NCI-H1436 (cell line): ENCODE results near the gene UBR1.
"Not testable (repeated sequence)": the region's sequence is repeated elsewhere in the genome, so short reads cannot be mapped to it uniquely, and the experiment has no call there.

ENCODE experiments used
- DNase-seq: peaks from one replicate; lab custom pipeline; 2025; lab: John Stamatoyannopoulos, UW

UBR1 gene

DNA sequence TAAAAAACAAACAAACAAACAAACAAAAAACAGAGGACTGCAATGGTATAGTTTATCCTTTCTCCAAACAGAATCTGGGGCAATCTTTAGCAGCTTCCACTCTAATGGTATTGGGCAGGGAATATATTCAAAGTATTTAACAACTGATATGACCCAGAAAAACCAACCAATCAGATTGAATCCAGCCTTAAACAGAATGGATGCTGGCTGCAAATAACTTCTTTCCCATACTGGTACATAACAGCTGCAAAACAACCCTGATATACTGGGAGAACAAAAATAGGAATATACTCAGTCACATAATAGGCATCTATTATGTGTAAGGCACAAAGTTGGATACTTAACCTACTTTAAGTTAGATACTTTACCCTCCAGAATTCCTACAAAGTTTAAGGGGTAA, 49.1 kb downstream of the UBR1 start:
- DNase-seq, result no peak

DNA sequence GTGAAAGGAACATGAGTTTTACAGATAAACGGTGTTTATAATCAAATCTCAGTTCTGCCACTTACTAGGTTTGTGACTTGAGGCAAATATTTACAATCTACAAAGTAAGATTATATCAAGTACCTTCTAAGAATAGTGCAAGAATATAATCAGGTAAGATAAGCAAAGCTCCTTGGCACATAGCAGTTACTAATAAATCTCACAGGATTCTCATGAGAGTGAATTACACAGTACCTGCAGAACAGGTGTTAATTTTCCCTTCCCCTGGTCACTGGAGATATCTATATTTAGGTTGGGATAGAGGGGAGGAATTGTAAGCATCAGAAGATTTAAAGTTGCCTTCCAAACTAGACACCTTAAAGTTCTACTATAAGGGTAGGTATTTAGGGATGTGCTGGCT, 53.0 kb downstream of the UBR1 start:
- no peak for DNase-seq

GRCh38 chr15:43048935-43049334, 56.9 kb downstream of the UBR1 start:
- no peak for DNase-seq

- no peak for DNase-seq
Measured at GRCh38 chr15:43046484-43046883, 59.4 kb downstream of the UBR1 start.

- no peak for DNase-seq
Measured at GRCh38 chr15:43042885-43043284, 63.0 kb downstream of the UBR1 start.

- DNase-seq, result not testable (repeated sequence)
Measured at GRCh38 chr15:43041085-43041484, 64.8 kb downstream of the UBR1 start.

GRCh38 chr15:43035240-43035639, 70.6 kb downstream of the UBR1 start:
- DNase-seq, result not testable (repeated sequence)

- DNase-seq, result no peak
Measured at GRCh38 chr15:43029476-43029875, 76.4 kb downstream of the UBR1 start.

- no peak for DNase-seq
Measured at GRCh38 chr15:43025150-43025549, 80.7 kb downstream of the UBR1 start.

- not testable (repeated sequence) for DNase-seq
Measured at GRCh38 chr15:43014671-43015070, 91.2 kb downstream of the UBR1 start.

GRCh38 chr15:43009206-43009605, 96.6 kb downstream of the UBR1 start:
- DNase-seq, result no peak

DNA sequence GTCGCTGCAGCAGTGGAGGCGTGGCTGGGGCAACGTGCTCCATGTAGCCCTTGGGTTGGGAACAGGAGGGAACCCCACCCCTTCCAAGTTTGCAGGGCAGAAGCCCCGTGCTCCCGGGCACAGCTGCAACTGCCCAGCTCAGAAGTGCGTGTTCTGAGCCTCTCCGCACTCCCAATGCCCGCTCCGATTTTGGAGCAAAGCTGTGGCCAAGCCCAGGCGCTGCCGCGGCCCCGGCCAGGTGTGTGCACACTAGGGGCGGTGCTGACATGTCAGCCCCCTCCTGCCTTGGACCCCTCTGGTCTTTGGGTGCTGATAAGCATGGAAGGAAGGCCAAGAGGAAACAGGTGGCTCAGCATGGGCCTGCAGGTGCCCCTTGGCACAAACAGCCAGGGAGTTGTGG, 97.7 kb downstream of the UBR1 start:
- no peak for DNase-seq

GRCh38 chr15:43007551-43007950, 98.3 kb downstream of the UBR1 start:
- no peak for DNase-seq

DNA sequence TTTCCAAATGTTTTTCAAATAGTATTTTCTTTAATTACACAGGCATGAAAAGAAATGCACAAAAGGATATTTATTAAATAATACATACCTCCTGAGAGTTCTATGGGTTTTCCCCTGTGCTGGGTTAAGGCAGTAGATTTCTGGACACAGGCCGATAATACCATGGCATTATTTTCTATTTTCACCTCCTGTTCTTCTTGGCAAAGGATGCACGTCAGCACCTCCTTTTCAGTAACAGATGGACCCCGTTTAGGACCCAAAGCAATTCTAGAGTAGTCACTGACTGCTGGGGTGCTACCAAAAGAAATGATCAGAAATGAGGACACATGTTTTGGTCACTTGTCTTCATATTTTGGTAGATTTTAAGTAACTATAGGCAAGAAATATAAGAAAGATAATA, 98.8 kb downstream of the UBR1 start:
- DNase-seq, result no peak

DNA sequence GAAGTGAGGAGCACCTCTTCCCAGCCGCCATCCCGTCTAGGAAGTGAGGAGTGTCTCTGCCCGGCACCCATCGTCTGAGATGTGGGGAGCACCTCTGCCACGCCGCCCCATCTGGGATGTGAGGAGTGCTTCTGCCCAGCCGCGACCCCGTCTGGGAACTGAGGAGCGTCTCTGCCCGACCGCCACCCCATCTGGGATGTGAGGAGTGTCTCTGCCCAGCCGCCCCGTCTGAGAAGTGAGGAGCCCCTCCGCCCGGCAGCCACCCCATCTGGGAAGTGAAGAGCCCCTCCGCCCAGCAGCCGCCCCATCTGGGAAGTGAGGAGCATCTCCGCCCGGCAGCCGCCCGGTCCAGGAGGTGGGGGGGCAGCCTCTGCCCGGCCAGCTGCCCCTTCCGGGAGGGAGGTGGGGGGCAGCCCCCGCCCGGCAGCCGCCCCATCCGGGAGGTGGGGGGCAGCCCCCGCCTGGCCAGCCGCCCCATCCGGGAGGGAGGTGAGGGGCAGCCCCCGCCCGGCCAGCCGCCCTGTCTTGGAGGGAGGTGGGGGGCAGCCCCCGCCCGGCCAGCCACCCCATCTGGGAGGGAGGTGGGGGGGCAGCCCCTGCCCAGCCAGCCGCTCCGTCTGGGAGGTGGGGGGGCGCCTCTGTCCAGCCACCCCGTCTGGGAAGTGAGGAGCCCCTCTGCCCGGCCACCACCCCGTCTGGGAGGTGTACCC, 100.8 kb downstream of the UBR1 start:
- not testable (repeated sequence) for DNase-seq

GRCh38 chr15:42999201-42999779, 106.5 kb downstream of the UBR1 start:
- DNase-seq, result no peak

- no peak for DNase-seq
Measured at GRCh38 chr15:42996871-42997270, 109.0 kb downstream of the UBR1 start.

GRCh38 chr15:42994546-42994945, 111.3 kb downstream of the UBR1 start:
- DNase-seq, result no peak

DNA sequence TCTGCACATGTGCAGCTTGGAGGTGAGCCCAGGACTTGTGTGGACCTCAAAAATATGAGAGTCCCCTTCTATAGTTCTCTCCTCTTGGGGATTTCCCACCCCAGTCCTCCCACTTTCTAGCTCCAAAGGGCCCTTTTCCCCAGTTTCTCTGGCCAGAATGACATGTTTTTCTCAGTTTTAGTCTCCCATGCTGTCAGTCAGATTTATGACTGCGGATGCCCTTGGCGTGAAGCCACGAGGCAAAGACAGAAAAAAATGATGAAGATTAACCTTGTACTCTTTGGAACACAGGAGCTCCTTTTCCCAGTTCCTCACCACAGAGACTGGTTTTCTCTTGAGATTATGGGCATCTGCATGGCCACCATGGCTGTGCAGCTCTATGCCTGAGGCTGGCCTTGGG, 113.2 kb downstream of the UBR1 start:
- no peak for DNase-seq

DNA sequence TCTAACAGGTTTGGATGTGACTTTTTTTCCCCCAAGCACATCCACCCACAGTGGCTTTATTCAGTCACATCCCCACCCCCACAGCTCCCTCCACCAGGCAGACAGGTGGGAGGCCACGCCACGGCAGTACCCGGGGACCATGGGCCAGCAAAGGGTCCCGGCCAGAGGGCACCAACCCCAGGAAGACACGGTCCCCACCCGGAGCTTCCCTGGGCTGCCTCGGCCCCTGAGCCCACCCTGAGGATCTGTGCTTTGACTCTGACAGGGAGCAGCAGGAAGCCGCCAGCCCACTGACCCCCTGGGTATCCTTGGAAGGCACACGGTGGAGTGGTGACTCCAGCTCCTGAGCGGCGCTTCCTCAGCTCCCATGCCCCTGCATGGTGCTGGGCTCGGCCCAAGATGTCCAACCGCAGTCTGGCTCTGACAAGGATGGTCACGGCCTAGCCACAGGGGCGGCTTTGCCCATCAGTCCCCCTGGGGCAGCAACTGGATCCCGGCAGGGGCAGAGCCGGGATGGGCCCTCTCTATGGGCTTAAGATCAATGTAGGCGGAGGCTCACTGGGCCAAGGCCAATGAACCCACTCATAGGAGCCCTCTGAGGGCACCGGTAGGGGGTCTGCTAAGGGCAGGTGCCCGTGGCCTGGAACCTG, 119.0 kb downstream of the UBR1 start:
- no peak for DNase-seq

DNA sequence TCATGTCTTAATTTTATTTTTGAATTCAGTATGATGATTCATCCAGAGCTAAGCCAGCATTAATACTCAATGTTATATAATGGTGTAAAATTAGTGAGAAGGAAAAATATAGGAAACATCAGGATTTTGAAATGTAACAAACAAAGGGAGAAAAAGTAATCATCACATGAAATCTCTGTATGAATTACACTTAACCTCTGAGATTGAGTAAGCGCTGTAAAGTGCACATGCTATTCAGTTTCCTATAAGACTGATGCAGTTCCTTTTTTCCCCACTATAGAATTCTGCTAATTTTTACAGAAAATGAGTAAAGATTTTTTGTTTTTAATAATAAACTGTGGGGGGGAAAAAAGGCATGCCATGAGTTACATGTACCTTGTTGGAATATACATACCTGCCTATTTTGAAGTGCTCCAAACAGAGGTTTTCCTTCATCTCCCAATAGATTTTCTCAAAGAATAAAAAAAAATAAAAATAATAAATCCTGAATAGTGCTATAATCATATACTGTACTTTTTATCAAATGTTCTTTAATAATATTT, 121.3 kb downstream of the UBR1 start:
- no peak for DNase-seq

DNA sequence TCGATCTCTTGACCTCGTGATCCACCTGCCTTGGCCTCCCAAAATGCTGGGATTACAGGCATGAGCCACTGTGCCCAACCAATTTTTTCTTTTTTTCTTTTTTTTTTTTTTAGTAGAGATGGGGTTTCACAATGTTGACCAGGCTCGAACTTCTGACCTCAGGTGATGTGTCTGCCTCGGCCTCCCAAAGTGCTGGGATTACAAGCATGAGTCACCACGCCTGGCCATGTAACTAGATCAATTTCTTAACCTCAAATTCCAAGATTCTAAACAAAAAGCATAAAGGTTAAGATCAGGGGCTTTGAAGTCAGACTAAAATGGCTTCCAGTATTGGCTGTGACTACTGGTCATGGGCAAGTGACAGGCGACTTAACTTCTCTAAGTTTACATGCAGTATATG, 126.7 kb downstream of the UBR1 start:
- DNase-seq, result not testable (repeated sequence)

DNA sequence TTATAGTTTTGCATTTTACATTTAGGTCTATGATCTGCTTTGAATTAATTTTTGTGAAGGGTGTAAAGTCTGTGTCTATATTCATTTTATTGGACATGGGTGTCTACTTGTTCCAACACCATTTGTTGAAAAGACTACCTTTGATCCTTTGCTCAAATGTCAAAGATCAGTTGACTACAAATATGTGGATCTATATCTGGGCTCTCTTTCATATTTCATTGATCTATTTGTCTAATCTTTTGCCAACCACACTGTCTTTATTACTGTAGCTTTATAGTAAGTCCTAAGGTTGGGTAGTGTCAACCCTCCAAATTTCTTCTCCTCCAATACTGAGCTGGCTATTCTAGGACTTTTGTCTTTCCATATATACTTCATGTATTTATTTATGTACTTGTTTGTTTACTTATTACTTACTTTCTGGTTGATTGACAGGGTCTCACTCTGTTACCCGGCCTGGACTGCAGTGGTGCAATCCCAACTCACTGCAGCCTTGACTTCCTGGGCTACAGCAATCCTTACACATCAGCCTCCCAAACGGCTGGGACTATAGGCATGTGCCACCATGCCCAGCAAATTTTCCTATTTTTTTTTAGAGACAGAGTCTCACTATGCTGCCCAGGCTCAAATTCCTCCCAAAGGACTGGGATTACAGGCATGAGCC, 131.5 kb downstream of the UBR1 start:
- DNase-seq, result no peak
